K562 (cell line): ENCODE measurements around the gene AAGAB. TPM values are rescaled to one million over a fixed set of nuclear protein-coding genes. Genes with fewer than 3 reads are reported as not detected.

Source experiments
- CBFA2T3 ChIP-seq: fragments of 450-650 bp; IDR thresholded peaks from 2 replicates; pipeline ENCODE4 v1.6.1; 2017
- CBFB ChIP-seq: sonication (generic); formaldehyde crosslinking; IDR thresholded peaks from 2 replicates; pipeline ENCODE4 v1.4.0; 2020; ENCODE audit warnings: mild to moderate bottlenecking, missing genetic modification reagents
- CHD2 ChIP-seq: IDR thresholded peaks from 2 replicates; pipeline ENCODE4 v1.6.1; 2011; ENCODE audit warnings: low read depth, low read length
- CREB1 ChIP-seq, 2 experiments: sonication (generic) in 1 of 2; formaldehyde crosslinking in 1 of 2; IDR thresholded peaks; 2 replicates each; pipeline versions ENCODE4 v1.6.1 to v1.8.0; 2012 to 2022; ENCODE audit warnings: inconsistent platforms in 1 of 2, mild to moderate bottlenecking in 1 of 2, missing genetic modification reagents in 1 of 2, moderate library complexity in 1 of 2
- EGR1 ChIP-seq: fragments of 450-650 bp; conservative IDR thresholded peaks from 2 replicates; pipeline ENCODE4 v1.6.1; 2017; ENCODE audit warnings: mild to moderate bottlenecking
- FOSL1 ChIP-seq: fragments of 200-800 bp; sonication (Bioruptor generic); conservative IDR thresholded peaks from 2 replicates; pipeline ENCODE4 v1.6.1; 2016; ENCODE audit warnings: missing genetic modification characterization, missing compliant biosample characterization
- FUS ChIP-seq: fragments of 200-400 bp; formaldehyde crosslinking; optimal IDR thresholded peaks from 2 replicates; pipeline ENCODE3; 2017; ENCODE audit warnings: low read depth, low read length
- HLTF ChIP-seq: fragments of 450-650 bp; IDR thresholded peaks from 2 replicates; pipeline ENCODE4 v1.6.1; 2016
- MYNN ChIP-seq, 2 experiments: sonication (generic); formaldehyde crosslinking in 1 of 2; IDR thresholded peaks; 2 replicates each; pipeline versions ENCODE4 v1.5.0 to v1.6.1; 2016 to 2020; ENCODE audit warnings: antibody characterized with exemption in 1 of 2, missing genetic modification reagents in 1 of 2
- NFXL1 ChIP-seq: fragments of 450-650 bp; formaldehyde crosslinking; IDR thresholded peaks from 2 replicates; pipeline ENCODE4 v1.4.0; 2021; ENCODE audit warnings: mild to moderate bottlenecking
- POLR2A ChIP-seq: fragments of 450-650 bp; conservative IDR thresholded peaks from 2 replicates; pipeline ENCODE4 v1.6.1; 2016
- RB1 ChIP-seq: fragments of 450-650 bp; IDR thresholded peaks from 2 replicates; pipeline ENCODE4 v1.6.1; 2017; ENCODE audit warnings: low read depth, mild to moderate bottlenecking
- RBM22 ChIP-seq: fragments of 200-400 bp; formaldehyde crosslinking; IDR thresholded peaks from 2 replicates; pipeline ENCODE4 v1.6.1; 2018; ENCODE audit warnings: low read length, low read depth; ENCODE audit not compliant: poor library complexity, severe bottlenecking
- SETDB1 ChIP-seq: IDR thresholded peaks from one replicate; pipeline ENCODE4 v1.6.1; 2012; ENCODE audit warnings: low read length, control low read depth, inconsistent platforms
- THRAP3 ChIP-seq: fragments of 450-650 bp; IDR thresholded peaks from 2 replicates; pipeline ENCODE4 v1.6.1; 2016; ENCODE audit warnings: mild to moderate bottlenecking, inconsistent platforms, borderline replicate concordance
- ZBTB1 ChIP-seq: sonication (generic); formaldehyde crosslinking; IDR thresholded peaks from 2 replicates; pipeline ENCODE4 v1.8.1; 2023; ENCODE audit warnings: missing genetic modification reagents, low read depth, mild to moderate bottlenecking, borderline replicate concordance
- ZNF274 ChIP-seq: IDR thresholded peaks from 2 replicates; pipeline ENCODE4 v1.6.1; 2011; ENCODE audit warnings: low read depth, mild to moderate bottlenecking, low read length, moderate library complexity, borderline replicate concordance
- ZNF583 ChIP-seq: fragments of 250-450 bp; sonication (Bioruptor Pico); IDR thresholded peaks from 2 replicates; pipeline ENCODE4 v1.4.0; 2020
- ZNF79 ChIP-seq: fragments of 250-450 bp; sonication (Bioruptor Pico); IDR thresholded peaks from 2 replicates; pipeline ENCODE4 v1.4.0; 2020; ENCODE audit warnings: low read depth, mild to moderate bottlenecking, moderate library complexity
- ZSCAN29 ChIP-seq: fragments of 450-650 bp; IDR thresholded peaks from 2 replicates; pipeline ENCODE4 v1.6.1; 2017
- polyA plus RNA-seq, 8 experiments: library from polyadenylated mRNA; depleted of rRNA in 4 of 8; stranded (reverse) in 5 of 8; unstranded in 3 of 8; fragments of >200 nt; fragmentation: Nextera tagmentation in 2 of 8; fragmentation: Illumina TruSeq in 1 of 8; extraction: Ambion mirVana in 2 of 8; extraction: Trizol in 1 of 8; gene quantifications; 2 replicates each; pipeline versions ENCODE4 v1.2.1 to v1.2.3, GENCODE V29; 2011 to 2014; ENCODE audit warnings: inconsistent platforms in 1 of 8, missing spikeins in 1 of 8
- total RNA-seq, 7 experiments: library from RNA; depleted of rRNA in 6 of 7; stranded (reverse); fragments of >200 nt in 6 of 7; fragmentation: Illumina TruSeq in 2 of 7; extraction: Trizol in 2 of 7; gene quantifications; 2 replicates each; pipeline versions ENCODE4 v1.2.1 to v1.2.3, GENCODE V29; 2011 to 2021; ENCODE audit warnings: low replicate concordance in 1 of 7
- TF ChIP-seq, protein P1 (sequence below), 2 experiments: fragments of 450-650 bp; formaldehyde crosslinking in 1 of 2; IDR thresholded peaks; 2 replicates each; pipeline versions ENCODE4 v1.4.0 to v1.6.1; 2014 to 2020; ENCODE audit warnings: mild to moderate bottlenecking in 2 of 2, borderline replicate concordance in 1 of 2, low read depth in 1 of 2

AAGAB gene
- total and polyA plus RNA-seq, 9 of the 15 experiments (the other 6 are each of a cell fraction or from before 2014, with no cell fraction given), result 17.8 to 109 (median 58.3) TPM

DNA sequence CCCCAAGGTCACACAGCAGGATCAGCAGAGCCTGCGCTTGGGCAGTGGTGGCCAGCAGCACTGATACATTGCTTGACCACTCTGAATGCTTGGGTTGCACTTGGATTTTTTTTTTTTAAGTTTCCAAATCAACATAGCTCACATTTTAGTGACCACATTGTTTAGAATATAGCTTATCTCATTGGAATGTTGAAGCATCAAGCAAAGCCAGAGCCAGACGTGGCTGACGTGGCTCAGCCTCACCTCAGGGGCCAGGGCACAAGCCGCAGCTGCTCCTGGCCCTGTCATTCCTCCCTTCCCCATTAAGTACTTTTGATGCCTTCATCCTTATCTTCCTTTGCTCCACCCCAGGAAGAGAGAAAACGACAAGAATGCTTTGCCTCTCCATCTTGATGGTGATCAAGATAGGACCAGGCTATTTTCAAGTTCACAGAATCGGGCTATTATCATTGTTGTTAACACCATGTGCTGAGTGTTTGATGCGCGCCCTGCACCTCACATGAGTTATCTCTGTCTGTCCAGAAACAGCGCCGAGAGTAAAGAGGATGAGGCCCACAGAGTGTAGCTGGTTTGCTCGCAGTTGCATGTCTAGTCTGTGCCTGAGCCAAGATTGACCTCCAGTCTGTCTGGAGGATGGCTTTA, 75.8 kb downstream of the AAGAB start (continued):
- TF ChIP-seq CREB1 (IDR thresholded peaks at IDR 0.05) (no peak), CREB1 (CRISPR knock-in tag; IDR thresholded peaks at IDR 0.05) (0 out of 2 replicates have a peak, but pooled peaks have one; percentile 30), NFXL1 (no peak), FOSL1 (tag) (peak; percentile 85), RBM22 (no peak), MYNN (IDR thresholded peaks at IDR 0.05) (no peak), MYNN (CRISPR knock-in tag; IDR thresholded peaks at IDR 0.05) (no peak), ZNF583 (CRISPR knock-in tag) (no peak), CHD2 (no peak), EGR1 (no peak), CBFA2T3 (peak; percentile 89), ZSCAN29 (no peak), ZNF79 (CRISPR knock-in tag) (no peak), HLTF (peak; percentile 29; the same call in 1 of the 2 replicates), THRAP3 (no peak), ZNF274 (no peak), SETDB1 (no peak), FUS (no peak), ZBTB1 (CRISPR knock-in tag) (0 out of 2 replicates have a peak, but pooled peaks have one; percentile 14), CBFB (no peak), POLR2A (no peak), RB1 (no peak)
- TF ChIP-seq, protein P1, sequence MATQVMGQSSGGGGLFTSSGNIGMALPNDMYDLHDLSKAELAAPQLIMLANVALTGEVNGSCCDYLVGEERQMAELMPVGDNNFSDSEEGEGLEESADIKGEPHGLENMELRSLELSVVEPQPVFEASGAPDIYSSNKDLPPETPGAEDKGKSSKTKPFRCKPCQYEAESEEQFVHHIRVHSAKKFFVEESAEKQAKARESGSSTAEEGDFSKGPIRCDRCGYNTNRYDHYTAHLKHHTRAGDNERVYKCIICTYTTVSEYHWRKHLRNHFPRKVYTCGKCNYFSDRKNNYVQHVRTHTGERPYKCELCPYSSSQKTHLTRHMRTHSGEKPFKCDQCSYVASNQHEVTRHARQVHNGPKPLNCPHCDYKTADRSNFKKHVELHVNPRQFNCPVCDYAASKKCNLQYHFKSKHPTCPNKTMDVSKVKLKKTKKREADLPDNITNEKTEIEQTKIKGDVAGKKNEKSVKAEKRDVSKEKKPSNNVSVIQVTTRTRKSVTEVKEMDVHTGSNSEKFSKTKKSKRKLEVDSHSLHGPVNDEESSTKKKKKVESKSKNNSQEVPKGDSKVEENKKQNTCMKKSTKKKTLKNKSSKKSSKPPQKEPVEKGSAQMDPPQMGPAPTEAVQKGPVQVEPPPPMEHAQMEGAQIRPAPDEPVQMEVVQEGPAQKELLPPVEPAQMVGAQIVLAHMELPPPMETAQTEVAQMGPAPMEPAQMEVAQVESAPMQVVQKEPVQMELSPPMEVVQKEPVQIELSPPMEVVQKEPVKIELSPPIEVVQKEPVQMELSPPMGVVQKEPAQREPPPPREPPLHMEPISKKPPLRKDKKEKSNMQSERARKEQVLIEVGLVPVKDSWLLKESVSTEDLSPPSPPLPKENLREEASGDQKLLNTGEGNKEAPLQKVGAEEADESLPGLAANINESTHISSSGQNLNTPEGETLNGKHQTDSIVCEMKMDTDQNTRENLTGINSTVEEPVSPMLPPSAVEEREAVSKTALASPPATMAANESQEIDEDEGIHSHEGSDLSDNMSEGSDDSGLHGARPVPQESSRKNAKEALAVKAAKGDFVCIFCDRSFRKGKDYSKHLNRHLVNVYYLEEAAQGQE (IDR thresholded peaks at IDR 0.05; ENCODE audit: borderline replicate concordance), result no peak
- TF ChIP-seq, protein P1 (CRISPR knock-in tag; IDR thresholded peaks at IDR 0.05; ENCODE audit: low read depth), result no peak
